GM15510 (cell line): Measurements from ENCODE around the gene TLCD3B.

Experiments
- POLR2A ChIP-seq: IDR thresholded peaks from 3 replicates; pipeline ENCODE4 v1.6.1; 2011; ENCODE audit warnings: borderline replicate concordance; ENCODE audit not compliant: insufficient read length; ENCODE audit errors: extremely low read depth

TLCD3B gene

DNA sequence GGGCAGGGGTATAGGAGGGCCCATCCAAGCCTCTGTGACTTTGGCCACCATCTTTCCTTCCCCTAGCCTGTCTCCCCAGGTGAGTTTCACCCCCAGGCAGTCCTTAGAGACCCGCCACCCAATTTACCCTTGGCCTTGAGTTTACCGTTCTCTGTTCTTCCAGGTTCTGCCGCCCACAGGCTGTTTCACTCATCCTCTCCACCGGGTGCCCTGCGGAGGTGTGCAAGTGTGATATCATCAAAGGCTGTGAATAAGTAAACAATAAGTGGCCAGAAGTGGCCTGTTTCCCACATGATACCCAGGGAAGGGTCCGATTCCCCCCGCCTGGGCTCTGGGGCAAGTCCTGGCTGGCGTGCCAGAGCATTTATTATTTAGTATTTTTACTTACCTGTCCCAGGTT is 15.1 kb upstream of the TLCD3B start:
- no peak for TF ChIP-seq POLR2A

DNA sequence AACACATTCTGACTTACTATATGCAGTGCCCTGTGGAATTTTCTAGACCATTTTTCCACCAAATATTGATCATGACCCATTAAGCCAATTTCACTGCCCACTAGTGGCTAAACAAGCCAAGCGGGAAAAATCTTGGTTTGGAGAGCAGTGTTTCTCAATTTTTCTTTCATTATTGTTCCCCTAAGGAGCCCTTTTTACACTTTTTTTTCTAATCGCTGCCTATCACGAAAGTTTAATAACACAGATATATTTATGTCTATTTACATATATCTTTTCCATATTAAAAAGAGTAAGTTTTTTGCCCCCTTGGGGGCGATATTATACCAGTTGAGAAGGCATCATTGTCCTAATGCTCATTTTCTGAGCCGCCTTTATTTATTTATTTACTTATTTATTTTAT is 10.8 kb upstream of the TLCD3B start:
- no peak for TF ChIP-seq POLR2A

DNA sequence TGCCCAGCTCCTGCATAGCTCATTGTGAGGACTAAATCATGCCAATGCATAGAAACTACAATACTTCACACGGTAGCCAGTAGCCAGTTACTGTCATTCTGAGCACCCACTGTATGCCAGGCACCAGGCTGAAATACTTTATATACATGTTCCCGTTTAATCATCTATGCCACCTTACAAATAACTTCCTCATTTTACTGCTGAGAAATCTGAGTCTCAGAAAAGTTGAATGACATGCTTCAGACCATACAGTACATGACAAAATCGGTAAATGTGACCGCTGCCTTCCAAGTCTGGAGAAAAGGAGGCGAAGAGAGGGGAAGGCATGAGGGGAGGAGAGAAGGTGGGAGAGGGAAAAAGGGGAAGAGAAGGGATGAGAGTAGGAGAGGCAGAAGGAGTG is 9.2 kb upstream of the TLCD3B start:
- no peak for TF ChIP-seq POLR2A

DNA sequence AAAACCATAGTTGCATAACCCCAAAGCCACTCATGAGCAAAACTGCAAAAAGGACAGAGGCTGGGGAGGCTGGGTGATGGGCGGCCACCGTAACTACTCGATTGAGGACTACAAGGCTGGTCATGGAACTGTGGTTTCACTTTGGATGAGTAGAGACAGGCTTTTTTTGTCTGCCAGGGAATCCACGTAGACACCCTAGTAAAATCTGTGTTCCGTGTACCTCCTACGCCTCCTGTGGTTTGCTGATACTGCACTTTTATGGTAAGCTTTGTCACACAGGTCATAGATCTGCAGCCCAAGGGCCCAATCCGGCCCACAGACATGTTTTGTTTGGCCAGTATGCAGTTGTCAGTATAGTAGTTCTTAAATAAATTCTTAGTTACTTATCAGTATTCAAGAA is 2.2 kb upstream of the TLCD3B start:
- TF ChIP-seq POLR2A = no peak

DNA sequence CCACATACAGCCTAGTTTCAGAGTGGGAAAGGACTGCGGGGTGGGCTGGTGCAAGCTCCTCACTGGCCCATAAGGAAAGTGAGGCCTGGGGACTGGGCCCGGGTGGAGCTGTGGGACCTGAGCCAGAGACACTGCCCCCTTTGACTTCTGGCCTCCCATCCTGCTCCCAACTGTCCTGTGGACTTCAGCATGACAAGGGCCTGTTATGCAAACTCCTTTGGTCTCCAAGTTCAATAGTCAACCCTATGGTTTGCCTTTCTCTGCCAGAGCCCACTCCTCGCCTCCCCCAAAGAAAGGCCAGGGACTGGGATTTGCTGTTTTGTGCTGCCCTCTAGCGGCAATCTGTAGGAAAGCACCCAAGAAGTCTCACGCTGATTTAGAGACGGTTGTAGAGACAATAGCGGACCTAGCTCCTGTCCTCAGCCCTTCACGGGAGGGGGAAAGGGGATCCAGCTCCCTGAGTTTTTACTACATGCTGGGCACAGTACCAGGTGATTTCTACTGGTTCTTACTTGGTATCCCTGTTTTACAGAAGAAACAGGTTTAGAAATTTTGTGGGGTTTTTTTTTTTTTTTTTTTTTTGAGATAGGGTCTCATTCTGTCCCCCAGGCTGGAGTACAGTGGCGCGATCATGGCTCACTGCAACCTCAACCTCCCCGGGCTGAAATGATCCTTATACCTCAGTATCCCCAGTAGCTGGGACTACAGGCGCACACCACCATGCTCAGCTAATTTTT is 1.2 kb upstream of the TLCD3B start:
- no peak for TF ChIP-seq POLR2A

DNA sequence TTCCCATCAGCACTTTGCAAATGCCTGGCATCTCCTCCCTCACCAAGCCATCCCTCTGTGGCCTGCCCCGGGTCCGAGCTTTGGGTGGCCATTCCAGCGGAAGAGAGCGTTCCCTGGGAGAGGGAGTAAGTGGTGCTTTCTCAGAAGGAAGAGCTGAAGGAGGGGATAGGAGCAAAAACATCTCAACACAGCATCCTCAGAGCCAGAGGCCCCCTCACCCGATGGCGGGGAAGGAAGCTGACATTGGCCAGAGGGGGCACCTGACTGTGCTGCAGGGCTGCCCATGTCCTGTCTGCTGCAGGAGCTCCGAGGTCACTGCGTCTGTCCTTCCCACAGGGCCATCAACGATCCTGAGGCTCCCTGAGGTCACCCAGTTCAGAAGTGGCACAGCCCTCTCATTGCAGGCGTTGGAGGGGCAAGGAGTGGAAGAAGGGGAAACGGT is 427 bp upstream of the TLCD3B start:
- TF ChIP-seq POLR2A = no peak

DNA sequence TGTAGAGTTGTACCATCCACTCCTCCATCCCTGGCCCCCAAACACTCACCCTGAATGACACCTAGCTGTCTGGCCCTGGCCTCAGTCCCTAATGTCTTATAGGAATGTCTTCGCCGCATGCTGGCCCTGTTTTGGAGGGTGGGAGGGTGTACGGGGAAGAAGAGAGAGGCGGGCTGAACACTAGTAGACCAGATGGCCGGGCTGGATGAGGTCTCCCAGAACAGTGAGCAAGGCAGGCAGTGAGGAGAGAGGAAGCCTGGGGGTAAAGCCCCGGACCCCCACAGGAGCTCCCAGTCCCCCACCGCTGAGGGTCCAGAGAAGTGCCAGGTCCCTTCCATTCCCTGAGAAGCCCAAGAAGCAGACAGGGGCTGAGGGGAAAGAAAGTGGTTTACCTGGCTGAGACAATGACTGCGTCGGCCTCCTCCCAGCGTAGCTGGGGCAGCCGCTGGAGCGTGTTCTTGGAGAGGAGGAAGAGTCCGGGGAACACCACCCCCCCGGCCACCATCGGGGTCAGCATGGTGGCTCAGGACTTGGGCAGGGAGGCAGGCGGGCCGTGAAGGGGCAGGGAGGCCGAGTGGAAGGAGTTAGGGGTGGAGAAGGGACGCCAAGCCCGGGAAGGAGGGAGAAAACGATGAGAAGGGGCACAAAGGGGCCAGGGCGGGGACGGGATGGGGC is 923 bp downstream of the TLCD3B start:
- no peak for TF ChIP-seq POLR2A

DNA sequence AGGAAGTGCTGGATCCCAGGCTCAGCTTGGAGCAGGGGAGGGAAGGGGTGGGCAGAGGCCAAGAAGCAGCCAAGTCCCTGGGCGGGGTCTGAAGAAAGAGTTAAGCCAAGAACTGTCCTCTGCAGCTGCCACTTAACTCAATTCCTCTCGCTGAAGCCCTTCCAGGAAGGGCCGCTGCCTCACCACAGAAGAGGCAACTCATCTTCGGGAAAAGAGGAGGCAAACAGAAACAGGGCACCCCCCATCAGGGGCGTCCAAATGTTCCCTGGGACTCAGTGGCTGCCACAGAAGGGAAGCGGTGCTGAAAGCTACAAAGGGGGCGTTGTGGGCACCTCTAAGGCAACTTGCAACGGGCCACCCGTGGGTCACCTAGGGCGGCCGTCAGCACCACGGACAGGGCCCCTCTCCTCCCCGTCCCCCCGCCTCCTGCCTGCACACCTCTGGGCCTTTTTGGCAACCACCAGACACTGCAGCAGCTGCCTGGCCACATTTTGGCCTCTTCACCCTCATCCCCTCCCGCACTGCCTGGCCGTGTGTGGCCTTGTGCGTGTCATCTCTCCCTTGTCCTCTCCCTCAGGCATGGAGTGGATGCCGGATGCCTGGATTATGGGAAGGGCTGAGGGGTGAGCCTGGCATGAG is 2.5 kb downstream of the TLCD3B start:
- TF ChIP-seq POLR2A = no peak

DNA sequence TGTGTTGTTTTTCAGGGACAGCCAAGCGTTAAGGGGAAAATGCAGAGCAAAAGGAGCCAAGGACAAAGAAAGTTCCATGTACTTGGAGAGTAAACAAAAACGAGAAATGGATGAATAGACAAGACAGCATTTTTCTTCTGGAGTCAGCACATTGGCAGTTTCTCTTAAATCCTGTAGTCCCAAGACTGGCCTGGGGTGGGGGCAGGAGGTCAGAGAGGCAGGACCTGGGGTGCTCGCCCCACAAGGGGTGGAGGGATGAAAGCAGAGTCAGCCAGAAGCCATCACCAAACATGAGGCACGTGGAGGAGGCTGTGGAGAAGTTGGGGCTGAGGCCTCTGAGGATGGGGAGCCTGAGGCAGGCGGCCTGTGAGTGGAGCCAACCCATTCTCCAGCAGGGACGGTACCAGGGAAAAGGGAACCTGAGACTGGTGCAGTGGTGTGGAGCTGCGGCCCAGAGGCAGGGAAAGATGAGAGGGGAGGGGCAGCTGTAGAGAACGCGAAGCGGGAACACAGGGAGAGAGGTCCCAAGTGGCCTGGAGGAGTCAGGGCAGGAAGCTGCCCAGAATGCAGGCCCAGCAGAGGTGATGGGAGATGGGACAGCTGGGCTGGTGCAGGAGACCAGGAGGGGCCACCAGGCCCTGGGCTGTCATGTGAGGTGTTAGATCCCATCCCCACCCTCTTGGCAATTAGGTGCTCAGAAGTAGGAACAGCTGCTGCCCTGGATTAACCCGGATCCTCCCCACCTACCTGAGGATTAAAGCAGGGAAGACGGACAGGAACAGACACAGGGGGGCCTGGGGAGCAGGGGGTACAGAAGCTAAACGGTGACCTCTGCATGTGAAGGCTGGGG is 3.3 kb downstream of the TLCD3B start:
- no peak for TF ChIP-seq POLR2A

DNA sequence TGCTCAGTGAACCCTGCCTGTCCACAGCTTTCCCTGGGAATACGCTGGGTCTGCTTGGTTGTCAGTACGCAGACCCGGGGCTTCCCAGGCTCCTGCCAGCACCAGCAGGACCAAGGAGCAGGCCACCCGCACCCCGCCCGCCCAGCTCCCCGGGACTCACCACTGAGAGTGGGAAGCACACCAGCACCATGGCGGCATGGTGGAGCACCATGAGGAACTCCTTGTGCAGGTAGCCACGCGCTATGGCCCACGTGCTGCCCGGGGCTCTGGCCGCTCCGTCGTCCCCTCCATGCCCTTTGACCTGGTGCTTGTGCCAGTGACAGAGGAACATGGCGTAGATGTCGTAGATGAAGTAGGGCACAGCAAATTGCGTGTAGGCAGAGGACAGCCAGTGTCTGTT is 4.6 kb downstream of the TLCD3B start:
- no peak for TF ChIP-seq POLR2A

DNA sequence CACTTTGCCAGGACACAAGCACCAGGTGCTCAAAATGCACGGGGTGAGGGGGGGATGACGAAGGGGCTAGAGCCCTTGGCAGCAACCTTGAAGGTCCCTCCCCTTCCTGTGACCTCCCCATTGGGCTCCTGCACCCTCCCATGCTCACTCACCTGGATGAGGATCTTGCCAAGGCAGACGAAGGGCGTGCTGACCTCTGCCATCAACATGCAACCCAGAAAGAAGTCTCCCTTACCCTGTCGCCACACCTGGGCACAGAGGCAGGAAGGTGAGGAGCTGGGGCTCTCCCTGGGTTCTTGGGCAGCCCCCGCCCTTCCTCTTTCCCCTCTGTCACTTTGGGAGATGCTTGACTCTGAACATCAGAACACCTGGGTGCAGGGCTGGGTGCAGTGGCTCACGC is 5.5 kb downstream of the TLCD3B start:
- no peak for TF ChIP-seq POLR2A

DNA sequence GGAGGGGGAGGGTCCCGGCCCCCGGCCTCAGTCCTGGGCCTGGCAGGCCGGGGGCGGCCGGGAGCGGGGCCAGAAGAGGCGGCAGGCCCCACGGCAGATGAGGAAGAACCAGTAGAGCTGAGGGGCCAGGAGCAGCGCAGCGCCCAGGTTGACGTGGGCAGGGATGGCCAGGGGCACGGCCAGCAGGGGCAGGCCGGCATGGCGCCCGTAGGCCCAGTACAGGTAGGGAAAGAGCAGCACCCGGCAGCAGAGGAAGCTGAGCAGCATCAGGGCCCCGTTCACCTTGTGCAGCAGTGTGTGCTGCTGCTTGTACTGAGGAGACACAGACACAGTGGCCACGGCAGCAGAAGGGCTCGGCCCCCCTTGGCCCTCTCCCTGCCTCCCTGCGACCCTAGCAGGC is 5.9 kb downstream of the TLCD3B start:
- no peak for TF ChIP-seq POLR2A

DNA sequence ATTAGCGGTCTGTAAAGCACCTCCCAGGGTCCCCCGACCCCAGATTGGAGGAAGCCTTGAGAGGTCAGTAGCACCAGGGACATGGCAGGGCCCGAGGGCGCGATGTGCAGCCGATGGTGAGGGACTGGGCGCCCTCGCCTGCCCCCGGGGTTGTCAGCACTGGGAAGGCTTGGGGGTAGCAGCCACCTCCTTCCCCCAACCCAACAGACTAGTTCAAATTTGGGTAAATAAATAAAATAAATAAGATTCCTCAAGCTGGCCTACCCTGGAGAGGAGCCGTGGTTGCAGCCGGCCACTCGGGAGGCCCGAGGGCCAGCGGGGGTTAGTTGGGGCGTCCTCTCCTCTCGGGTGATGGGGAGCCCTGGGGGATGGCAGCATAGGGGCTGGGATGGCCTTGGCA is 6.6 kb downstream of the TLCD3B start:
- TF ChIP-seq POLR2A = no peak

DNA sequence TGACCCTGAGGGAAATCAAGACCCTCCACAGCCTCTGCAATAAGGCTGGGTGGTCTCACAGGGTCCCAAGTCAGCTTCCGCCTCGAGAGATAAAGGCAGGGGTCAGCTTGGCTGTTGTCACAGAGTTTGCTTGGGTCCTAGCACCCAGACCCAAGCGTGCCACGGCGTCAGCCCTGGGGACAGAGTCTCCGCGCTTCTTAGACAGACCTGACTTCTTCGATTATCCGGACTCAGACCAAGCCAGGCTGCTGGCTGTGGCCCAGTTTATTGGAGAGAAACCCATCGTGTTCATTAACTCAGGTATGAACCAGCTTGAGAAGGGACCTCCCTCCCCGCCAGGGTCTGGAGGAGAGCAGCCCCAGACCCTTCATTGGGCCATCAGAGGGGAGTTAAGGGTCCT is 7.5 kb downstream of the TLCD3B start:
- TF ChIP-seq POLR2A = no peak

DNA sequence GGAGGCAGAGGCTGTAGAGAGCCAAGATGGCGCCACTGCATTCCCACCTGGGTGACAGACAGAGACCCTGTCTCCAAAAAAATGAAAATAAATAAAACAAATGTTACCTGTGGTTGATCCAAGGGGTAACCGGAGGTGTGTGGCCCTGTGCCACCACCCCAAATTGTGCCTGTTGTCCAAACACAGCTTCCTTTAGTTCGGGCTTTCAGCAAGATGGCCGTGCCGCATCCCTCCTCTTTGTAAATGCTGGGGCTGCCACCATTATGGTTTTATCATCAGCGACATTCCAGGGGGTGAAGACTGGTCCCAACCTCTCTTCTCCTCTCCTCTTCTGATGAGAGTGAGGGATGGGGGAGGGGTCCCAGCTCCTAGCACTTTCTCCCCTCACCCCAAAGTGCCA is 8.2 kb downstream of the TLCD3B start, which contains the start of gene C16orf92:
C16orf92 (plus strand) TSS at position 312 of the 400 bp plus-strand sequence. CDS start 143 bp downstream, outside the sequence.
- TF ChIP-seq POLR2A = no peak

DNA sequence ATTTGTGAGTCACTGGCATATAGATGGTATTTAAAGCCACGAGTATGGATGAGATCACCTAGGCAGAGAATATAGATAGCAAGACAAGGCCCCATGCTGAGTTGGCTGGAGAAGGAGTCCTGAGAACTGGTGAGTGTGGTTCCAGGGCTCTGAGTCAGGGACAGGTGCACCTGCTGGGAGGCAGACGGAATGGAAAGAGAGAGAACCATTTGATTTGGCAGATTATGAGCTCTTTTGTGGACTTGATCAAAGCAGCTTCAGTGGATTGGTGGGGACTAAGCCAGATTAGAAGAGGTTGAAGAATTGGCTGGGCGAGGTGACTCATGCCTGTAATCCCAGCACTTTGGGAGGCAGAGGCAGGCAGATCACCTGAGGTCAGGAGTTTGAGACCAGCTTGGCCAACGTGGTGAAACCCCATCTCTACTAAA is 12.3 kb downstream of the TLCD3B start:
- no peak for TF ChIP-seq POLR2A

DNA sequence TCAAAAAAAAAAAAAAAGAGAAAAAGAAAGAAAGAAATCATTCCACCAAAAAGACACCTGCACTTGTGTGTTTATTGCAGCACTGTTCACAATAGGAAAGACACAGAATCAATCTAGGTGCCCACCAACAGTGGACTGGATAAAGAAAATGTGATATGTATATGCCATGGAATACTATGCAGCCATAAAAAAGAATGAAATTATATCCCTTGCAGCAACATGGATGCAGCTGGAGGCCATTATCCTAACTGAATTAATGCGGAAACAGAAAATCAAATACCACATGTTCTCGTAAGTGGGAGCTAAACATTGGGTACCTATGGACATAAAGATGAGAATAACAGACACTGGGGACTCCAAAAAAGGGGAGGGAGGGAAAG is 13.8 kb downstream of the TLCD3B start:
- no peak for TF ChIP-seq POLR2A
